Neural cell (in vitro differentiated cells): ENCODE results near the gene FAM53A. TPM values are rescaled to one million over a fixed set of nuclear protein-coding genes. Genes with fewer than 3 reads are reported as not detected.

Source experiments
- H2AFZ ChIP-seq: fragments of 200-600, 300-800 bp; sonication (generic), shearing (Covaris generic); 2 replicates; pipeline ENCODE4 v1.6.0; 2014; ENCODE audit warnings: low read depth, mild to moderate bottlenecking, antibody characterized with exemption, low read length, moderate library complexity
- H3F3A ChIP-seq: fragments of 200-600 bp; shearing (Covaris generic); 2 replicates; pipeline ENCODE4 v1.6.1; 2016; ENCODE audit warnings: mild to moderate bottlenecking, moderate library complexity, mixed read lengths, antibody characterized with exemption, low read length; ENCODE audit not compliant: insufficient read depth, poor library complexity, severe bottlenecking
- H3K27ac ChIP-seq: fragments of 200-600, 300-800 bp; sonication (generic), shearing (Covaris generic); 2 replicates; pipeline ENCODE4 v1.5.1; 2014; ENCODE audit warnings: mild to moderate bottlenecking, low read length, moderate library complexity
- H3K27me3 ChIP-seq: fragments of 300-800, 200-600 bp; sonication (generic), shearing (Covaris generic); 2 replicates; pipeline ENCODE4 v1.6.0; 2014; ENCODE audit warnings: mild to moderate bottlenecking, low read depth, low read length, moderate library complexity; ENCODE audit not compliant: insufficient read depth
- H3K36me3 ChIP-seq: fragments of 300-800, 200-600 bp; sonication (generic), shearing (Covaris generic); 2 replicates; pipeline ENCODE4 v1.5.1; 2014; ENCODE audit warnings: mild to moderate bottlenecking, antibody characterized with exemption, low read length, moderate library complexity; ENCODE audit not compliant: insufficient read depth
- H3K4me2 ChIP-seq: fragments of 300-800, 200-600 bp; sonication (generic), shearing (Covaris generic); 2 replicates; pipeline ENCODE4 v1.6.0; 2014; ENCODE audit warnings: mild to moderate bottlenecking, low read length
- H3K4me3 ChIP-seq: fragments of 300-800, 200-600 bp; sonication (generic), shearing (Covaris generic); 2 replicates; pipeline ENCODE4 v1.5.1; 2014; ENCODE audit warnings: mild to moderate bottlenecking, low read length, moderate library complexity
- H3K79me2 ChIP-seq: fragments of 200-600 bp; shearing (Covaris generic); replicated peaks from 2 replicates; pipeline ENCODE4 v1.6.0; 2014; ENCODE audit warnings: mild to moderate bottlenecking, low read length, moderate library complexity; ENCODE audit not compliant: insufficient read depth
- H3K9ac ChIP-seq: fragments of 300-800, 200-600 bp; sonication (generic), shearing (Covaris generic); 2 replicates; pipeline ENCODE4 v1.6.1; 2016; ENCODE audit warnings: mild to moderate bottlenecking, low read length, mixed read lengths
- H3K9me2 ChIP-seq: fragments of 200-600 bp; shearing (Covaris generic); 2 replicates; pipeline ENCODE4 v1.6.1; 2016; ENCODE audit warnings: mild to moderate bottlenecking, low read length, mixed read lengths; ENCODE audit not compliant: insufficient read depth
- H3K9me3 ChIP-seq: fragments of 200-600, 300-800 bp; sonication (generic), shearing (Covaris generic); 2 replicates; pipeline ENCODE4 v1.6.1; 2016; ENCODE audit warnings: mild to moderate bottlenecking, mixed run types, low read length, moderate library complexity, mixed read lengths
- H4K20me1 ChIP-seq: fragments of 200-600 bp; shearing (Covaris generic); 2 replicates; pipeline ENCODE4 v1.6.1; 2016; ENCODE audit warnings: mild to moderate bottlenecking, mixed run types; ENCODE audit not compliant: insufficient read depth
- EP300 ChIP-seq: fragments of 450-650 bp; conservative IDR thresholded peaks from 2 replicates; pipeline ENCODE4 v1.6.1; 2014; ENCODE audit warnings: antibody characterized with exemption, mild to moderate bottlenecking, moderate library complexity; ENCODE audit not compliant: poor library complexity, severe bottlenecking
- EZH2 ChIP-seq: fragments of 200-600, 300-800 bp; shearing (Covaris generic), sonication (generic); IDR thresholded peaks from 2 replicates; pipeline ENCODE4 v1.6.1; 2014; ENCODE audit warnings: antibody characterized with exemption, low read length, borderline replicate concordance, mild to moderate bottlenecking; ENCODE audit not compliant: insufficient read depth, poor library complexity, severe bottlenecking
- MXI1 ChIP-seq: fragments of 450-650 bp; conservative IDR thresholded peaks from 2 replicates; pipeline ENCODE4 v1.6.1; 2014; ENCODE audit warnings: antibody characterized with exemption, mild to moderate bottlenecking; ENCODE audit not compliant: poor library complexity, severe bottlenecking
- POLR2AphosphoS5 ChIP-seq: IDR thresholded peaks from 2 replicates; pipeline ENCODE4 v1.6.1; 2012
- RAD21 ChIP-seq: fragments of 450-650 bp; conservative IDR thresholded peaks from 2 replicates; pipeline ENCODE4 v1.6.1; 2014; ENCODE audit warnings: antibody characterized with exemption, mild to moderate bottlenecking, moderate library complexity
- SMC3 ChIP-seq: fragments of 450-650 bp; conservative IDR thresholded peaks from 2 replicates; pipeline ENCODE4 v1.6.1; 2014; ENCODE audit warnings: antibody characterized with exemption, mild to moderate bottlenecking, moderate library complexity; ENCODE audit not compliant: poor library complexity
- TAF1 ChIP-seq: IDR thresholded peaks from 2 replicates; pipeline ENCODE4 v1.6.1; 2012; ENCODE audit warnings: low read depth
- polyA plus RNA-seq: library from polyadenylated mRNA; depleted of rRNA; stranded (reverse); fragments of >200 nt; gene quantifications from 2 replicates; pipeline ENCODE4 v1.2.3, GENCODE V29; 2014
- TF ChIP-seq, protein P1 (sequence below): fragments of 450-650 bp; IDR thresholded peaks from 2 replicates; pipeline ENCODE4 v1.5.1; 2014; ENCODE audit warnings: antibody characterized with exemption, mild to moderate bottlenecking, moderate library complexity; ENCODE audit not compliant: poor library complexity, severe bottlenecking
- TF ChIP-seq, protein P2 (sequence below): IDR thresholded peaks from 2 replicates; pipeline ENCODE4 v1.6.1; 2012; ENCODE audit warnings: borderline replicate concordance

Gene FAM53A
- polyA plus RNA-seq, 1 donor from 2014 or later, result not detected

DNA sequence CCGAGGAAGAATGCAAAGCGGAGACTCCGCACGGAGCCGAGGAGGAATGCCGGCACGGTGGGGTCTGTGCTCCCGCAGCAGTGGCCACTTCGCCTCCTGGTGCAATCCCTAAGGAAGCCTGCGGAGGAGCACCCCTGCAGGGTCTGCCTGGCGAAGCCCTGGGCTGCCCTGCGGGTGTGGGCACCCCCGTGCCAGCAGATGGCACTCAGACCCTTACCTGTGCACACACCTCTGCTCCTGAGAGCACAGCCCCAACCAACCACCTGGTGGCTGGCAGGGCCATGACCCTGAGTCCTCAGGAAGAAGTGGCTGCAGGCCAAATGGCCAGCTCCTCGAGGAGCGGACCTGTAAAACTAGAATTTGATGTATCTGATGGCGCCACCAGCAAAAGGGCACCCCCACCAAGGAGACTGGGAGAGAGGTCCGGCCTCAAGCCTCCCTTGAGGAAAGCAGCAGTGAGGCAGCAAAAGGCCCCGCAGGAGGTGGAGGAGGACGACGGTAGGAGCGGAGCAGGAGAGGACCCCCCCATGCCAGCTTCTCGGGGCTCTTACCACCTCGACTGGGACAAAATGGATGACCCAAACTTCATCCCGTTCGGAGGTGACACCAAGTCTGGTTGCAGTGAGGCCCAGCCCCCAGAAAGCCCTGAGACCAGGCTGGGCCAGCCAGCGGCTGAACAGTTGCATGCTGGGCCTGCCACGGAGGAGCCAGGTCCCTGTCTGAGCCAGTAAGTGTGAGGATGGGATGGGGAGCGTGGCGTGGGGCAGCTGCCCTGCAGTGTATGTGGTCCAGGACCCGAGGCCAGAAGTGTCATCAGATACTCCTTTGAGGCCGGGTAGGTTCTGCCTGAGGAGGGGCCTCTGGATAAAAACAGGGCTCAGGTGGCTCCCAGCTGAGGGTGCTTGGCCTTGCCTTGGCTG is 44.2 kb upstream of the FAM53A start:
- H3K4me2 ChIP-seq, result no peak overlapping the region
- H3K9ac ChIP-seq, result no peak overlapping the region
- no peaks in the 10 kb centered on the region for H3K36me3 ChIP-seq
- TF ChIP-seq TAF1 (no peak), POLR2AphosphoS5 (no peak), SMC3 (no peak), MXI1 (no peak), EP300 (no peak), RAD21 (no peak), EZH2 (no peak)
- TF ChIP-seq, protein P1, sequence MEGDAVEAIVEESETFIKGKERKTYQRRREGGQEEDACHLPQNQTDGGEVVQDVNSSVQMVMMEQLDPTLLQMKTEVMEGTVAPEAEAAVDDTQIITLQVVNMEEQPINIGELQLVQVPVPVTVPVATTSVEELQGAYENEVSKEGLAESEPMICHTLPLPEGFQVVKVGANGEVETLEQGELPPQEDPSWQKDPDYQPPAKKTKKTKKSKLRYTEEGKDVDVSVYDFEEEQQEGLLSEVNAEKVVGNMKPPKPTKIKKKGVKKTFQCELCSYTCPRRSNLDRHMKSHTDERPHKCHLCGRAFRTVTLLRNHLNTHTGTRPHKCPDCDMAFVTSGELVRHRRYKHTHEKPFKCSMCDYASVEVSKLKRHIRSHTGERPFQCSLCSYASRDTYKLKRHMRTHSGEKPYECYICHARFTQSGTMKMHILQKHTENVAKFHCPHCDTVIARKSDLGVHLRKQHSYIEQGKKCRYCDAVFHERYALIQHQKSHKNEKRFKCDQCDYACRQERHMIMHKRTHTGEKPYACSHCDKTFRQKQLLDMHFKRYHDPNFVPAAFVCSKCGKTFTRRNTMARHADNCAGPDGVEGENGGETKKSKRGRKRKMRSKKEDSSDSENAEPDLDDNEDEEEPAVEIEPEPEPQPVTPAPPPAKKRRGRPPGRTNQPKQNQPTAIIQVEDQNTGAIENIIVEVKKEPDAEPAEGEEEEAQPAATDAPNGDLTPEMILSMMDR, result no peak
- TF ChIP-seq, protein P2, sequence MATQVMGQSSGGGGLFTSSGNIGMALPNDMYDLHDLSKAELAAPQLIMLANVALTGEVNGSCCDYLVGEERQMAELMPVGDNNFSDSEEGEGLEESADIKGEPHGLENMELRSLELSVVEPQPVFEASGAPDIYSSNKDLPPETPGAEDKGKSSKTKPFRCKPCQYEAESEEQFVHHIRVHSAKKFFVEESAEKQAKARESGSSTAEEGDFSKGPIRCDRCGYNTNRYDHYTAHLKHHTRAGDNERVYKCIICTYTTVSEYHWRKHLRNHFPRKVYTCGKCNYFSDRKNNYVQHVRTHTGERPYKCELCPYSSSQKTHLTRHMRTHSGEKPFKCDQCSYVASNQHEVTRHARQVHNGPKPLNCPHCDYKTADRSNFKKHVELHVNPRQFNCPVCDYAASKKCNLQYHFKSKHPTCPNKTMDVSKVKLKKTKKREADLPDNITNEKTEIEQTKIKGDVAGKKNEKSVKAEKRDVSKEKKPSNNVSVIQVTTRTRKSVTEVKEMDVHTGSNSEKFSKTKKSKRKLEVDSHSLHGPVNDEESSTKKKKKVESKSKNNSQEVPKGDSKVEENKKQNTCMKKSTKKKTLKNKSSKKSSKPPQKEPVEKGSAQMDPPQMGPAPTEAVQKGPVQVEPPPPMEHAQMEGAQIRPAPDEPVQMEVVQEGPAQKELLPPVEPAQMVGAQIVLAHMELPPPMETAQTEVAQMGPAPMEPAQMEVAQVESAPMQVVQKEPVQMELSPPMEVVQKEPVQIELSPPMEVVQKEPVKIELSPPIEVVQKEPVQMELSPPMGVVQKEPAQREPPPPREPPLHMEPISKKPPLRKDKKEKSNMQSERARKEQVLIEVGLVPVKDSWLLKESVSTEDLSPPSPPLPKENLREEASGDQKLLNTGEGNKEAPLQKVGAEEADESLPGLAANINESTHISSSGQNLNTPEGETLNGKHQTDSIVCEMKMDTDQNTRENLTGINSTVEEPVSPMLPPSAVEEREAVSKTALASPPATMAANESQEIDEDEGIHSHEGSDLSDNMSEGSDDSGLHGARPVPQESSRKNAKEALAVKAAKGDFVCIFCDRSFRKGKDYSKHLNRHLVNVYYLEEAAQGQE, result no peak
- H3F3A ChIP-seq, result no peaks in the 10 kb centered on the region
- no peaks in the 10 kb centered on the region for H4K20me1 ChIP-seq
- H3K79me2 ChIP-seq, result no peaks in the 10 kb centered on the region
- H3K9me3 ChIP-seq, result no peaks in the 10 kb centered on the region
- H3K9me2 ChIP-seq, result no peaks in the 10 kb centered on the region
- H3K27me3 ChIP-seq, result no peaks in the 10 kb centered on the region
- H3K4me3 ChIP-seq, result no peak overlapping the region
- H2AFZ ChIP-seq, result no peak overlapping the region
- H3K27ac ChIP-seq, result no peak overlapping the region

DNA sequence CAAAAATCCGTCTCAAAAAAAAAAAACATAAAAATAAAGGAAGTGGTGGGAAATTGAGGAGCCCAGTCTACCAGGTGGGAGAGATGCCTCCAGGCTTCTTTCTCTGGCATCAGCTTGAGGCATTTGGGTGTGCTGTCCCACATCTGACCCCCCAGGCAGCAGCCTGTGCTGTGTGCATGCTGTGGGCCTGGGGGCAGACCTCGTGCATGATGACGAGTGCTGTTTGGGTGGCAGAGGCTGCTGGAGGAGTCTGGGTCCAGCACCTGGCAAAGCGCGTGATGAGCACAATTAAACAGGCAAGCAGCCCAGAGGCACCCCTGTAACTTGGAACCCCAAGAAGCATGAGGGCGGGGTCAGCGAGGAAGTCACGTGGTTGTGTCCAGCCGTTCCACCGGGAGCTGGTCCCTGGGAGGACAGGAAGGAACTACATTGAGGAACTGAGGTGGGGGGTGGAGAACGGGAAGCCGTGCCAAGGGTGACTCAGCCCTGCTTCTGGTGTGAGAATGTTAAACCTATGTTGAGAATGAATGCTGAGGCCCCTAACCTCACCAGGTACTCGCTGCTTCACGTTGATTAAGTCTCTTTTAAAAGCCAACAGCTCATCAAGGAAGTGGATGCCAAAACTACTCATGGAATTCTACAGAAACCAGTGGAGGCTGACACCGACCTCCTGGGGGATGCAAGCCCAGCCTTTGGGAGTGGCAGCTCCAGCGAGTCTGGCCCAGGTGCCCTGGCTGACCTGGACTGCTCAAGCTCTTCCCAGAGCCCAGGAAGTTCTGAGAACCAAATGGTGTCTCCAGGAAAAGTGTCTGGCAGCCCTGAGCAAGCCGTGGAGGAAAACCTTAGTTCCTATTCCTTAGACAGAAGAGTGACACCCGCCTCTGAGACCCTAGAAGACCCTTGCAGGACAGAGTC is 43.3 kb upstream of the FAM53A start:
- Histone ChIP-seq H3K36me3 (no peaks in the 10 kb centered on the region), H3K4me3 (no peak overlapping the region), H4K20me1 (no peaks in the 10 kb centered on the region), H3K79me2 (peaks cover 6% of the 10 kb centered on the region), H2AFZ (no peak overlapping the region), H3K9ac (no peak overlapping the region), H3K9me2 (no peaks in the 10 kb centered on the region), H3K9me3 (no peaks in the 10 kb centered on the region), H3K27me3 (no peaks in the 10 kb centered on the region), H3K27ac (no peak overlapping the region), H3K4me2 (no peak overlapping the region), H3F3A (no peaks in the 10 kb centered on the region)
- TF ChIP-seq RAD21, result no peak
- TF ChIP-seq EZH2, result no peak
- TF ChIP-seq, protein P1, result no peak
- TF ChIP-seq SMC3, result no peak
- no peak for TF ChIP-seq EP300
- TF ChIP-seq MXI1, result no peak
- TF ChIP-seq, protein P2, result no peak
- TF ChIP-seq TAF1, result no peak
- TF ChIP-seq POLR2AphosphoS5, result no peak
